AG08395 (cell line): ENCODE results near the gene RPS6KA2.
"Not testable (repeated sequence)": the region's sequence is repeated elsewhere in the genome, so short reads cannot be mapped to it uniquely, and the experiment has no call there.

Experiments used
- DNase-seq: peaks from one replicate; pipeline ENCODE4 v3.0.0; 2012; ENCODE audit warnings: mixed read lengths, low spot score

The RPS6KA2 gene

DNA sequence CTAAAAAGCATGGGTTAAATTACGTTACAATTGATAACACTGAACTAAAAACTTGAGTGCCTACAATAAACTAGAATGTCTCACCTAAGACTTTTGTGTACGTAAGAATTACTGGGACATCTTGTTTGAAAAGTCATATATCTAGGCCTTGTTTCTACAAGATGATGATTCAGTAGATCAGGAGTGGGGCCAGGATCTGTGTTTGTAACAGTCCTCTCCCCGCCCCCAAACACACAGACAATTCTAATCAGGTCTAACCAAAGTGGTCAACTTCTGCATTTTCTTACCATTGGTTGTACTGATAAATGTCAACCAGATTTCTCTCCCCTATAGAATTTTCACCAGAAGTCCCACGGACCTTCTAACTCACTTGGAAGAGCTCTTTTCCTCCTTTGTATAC, 97.5 kb downstream of the RPS6KA2 start:
- DNase-seq = no peak

DNA sequence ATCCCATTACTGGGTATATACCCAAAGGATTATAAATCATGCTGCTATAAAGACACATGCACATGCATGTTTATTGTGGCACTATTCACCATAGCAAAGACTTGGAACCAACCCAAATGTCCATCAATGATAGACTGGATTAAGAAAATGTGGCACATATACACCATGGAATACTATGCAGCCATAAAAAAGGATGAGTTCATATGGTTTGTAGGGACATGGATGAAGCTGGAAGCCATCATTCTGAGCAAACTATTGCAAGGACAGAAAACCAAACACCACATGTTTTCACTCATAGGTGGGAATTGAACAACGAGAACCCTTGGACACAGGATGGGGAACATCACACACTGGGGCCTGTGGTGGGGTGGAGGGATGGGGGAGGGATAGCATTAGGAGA, 98.0 kb downstream of the RPS6KA2 start:
- DNase-seq = not testable (repeated sequence)

DNA sequence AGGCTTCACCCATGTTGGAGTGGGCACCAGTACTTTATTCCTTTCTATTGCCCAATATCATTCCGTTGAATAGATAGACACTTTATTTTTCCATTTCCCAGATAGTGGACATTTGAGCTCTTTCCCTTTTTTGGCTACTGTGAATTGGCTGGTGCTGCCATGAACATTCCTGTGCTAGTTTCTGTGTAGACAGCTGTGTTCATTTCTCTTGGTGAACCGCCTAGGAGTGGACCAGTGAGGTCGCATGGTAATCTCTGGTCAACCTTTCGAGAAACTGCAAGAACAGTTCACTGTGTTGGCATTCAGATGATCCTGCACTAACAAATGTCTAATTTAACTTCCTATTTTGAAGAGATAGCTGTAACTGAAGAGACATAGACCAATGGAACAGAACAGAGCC, 99.2 kb downstream of the RPS6KA2 start:
- DNase-seq = no peak

DNA sequence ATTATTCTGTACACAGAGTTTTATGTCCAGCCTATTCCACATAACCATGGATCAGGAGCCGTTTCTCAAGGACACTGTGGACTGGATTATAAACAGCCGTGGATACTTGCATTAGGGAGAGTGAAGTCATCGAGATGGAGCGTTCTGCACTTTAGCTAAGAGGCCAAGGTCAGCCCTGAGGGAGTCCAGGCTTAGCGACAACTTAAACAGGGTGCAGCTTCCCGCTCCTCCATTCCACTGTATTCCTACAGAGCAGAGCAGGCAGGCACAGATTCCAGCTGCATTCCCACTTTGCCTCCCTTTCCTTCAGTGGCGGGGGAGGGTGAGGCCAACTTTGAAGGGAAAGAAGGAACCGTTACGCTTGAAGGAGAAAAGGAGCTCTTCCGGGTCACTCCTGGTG, 100.1 kb downstream of the RPS6KA2 start:
- no peak for DNase-seq

DNA sequence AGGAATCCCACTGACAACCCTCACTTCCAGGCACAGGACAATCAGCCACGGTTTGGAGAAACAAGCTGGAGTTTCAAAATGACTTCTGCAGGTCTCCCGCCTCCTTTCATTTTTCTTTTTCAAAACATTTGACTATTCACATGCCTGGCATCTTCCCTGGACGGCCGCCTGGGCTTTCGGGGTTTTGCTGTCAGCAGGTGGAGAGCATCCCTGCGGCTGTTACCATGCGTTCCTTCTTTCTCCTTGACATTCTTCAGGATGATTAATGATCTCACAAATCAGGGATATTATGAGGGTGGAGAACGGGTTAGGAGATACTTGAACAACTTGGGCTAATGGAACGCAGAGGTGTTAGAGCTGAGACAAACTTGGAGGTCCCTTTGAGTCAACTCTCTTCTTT, 101.5 kb downstream of the RPS6KA2 start:
- DNase-seq = no peak

DNA sequence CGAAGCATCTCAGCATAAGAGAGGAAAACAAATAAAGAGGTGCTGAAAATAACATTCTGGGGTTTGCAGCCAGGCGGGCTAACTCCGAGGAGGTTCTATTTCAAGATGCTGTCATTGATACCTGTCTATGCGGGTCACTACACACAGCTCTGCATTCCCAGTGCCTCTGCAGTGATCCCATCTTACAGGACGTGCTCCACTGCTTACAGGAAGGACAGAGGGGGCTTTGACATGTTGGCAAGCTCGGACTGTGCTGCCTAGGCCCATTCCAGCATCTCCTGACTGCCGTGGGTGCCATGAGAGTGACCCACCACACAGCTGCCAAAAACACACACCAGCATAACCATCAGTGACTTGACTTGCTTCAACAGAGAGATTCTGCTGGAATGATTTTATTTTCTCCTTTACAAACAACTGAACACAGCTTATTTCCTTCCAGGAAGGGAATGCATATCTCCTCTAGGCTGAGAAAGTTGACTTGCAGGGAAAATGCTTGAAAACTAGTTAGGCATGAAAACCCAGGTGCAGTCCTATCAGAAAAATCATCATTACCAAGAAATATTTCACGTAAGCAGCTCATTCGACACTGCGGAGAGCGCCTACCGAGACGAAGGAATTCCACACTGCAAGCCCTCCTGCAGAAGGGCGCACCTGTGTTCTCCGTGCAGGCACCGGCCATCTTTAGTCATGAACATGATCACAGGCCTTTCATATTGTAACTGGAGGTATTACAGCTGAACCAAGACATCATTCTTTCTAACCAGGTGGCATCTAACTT, 103.1 kb downstream of the RPS6KA2 start:
- no peak for DNase-seq

DNA sequence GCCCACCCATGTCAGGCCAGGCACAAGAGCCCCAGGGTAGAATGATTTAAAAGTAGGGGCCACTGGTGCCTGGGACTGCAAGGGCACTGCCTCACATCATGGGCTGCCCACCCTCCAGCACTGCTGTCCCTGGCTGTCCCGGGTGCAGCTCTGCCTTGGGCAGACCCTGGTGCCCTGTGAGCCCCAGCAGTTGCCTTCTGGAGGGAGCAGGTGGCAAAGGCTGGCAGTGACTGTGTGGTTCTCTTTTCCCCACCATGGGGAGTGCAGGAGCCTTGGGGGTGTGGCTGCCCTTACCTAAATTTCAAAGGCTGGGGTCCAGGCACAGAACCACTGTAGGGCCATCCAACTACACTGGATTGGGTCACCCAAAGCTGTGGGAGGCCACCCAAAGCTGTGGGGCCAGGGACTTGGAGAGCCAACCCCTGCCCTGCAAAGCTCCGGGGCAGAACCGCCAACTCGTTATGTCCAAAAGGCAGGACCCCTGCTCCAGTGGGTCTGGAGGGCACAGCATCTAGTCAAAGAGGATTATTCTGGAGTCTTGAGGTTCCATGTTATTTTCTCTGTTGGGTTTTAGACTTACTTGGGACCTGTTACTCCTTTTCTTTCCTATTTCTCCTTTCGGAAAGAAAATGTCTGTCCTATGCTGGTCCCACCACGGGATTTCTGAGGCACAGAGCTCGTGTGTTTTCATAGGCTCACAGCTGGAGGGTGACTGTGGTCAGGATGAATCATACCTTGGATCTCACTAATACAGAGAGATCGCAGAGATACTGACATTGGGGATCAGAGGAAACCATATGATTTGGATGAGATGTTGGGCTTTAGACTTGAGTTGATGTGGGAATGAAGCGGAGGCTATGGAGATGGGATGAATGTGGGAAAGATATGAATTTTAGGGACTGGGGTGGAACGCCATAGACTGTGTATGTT, 105.9 kb downstream of the RPS6KA2 start:
- no peak for DNase-seq

DNA sequence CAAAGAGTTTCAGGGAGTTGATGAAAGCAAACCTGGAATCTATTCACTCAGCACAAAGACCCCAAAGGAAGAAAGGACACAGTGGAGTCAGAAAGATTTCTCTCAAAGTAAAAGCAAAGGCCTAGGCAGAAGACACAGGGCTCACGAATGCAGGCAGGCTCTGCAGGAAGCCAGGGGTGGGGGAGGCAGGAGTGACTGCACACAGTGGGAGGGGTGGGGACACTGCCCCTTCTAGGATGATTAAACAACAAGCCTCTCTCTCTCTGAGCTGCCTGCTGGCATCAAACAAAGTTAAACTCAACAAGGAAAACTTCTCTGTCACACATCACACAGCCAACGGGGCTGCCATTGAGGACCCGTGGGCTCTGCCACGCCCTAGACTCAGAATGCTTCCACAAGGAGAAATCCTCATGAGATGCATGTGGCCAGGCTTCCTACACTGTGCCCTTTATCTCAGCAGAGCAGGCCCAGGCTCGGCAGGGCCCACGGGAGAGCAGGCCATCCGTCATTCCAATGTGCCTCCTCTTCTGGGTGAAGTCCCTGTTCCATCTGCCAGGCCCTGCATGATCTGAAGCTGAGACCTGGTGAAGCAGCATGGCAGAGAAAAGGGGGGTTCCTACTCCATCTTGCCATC, 110.7 kb downstream of the RPS6KA2 start:
- no peak for DNase-seq

DNA sequence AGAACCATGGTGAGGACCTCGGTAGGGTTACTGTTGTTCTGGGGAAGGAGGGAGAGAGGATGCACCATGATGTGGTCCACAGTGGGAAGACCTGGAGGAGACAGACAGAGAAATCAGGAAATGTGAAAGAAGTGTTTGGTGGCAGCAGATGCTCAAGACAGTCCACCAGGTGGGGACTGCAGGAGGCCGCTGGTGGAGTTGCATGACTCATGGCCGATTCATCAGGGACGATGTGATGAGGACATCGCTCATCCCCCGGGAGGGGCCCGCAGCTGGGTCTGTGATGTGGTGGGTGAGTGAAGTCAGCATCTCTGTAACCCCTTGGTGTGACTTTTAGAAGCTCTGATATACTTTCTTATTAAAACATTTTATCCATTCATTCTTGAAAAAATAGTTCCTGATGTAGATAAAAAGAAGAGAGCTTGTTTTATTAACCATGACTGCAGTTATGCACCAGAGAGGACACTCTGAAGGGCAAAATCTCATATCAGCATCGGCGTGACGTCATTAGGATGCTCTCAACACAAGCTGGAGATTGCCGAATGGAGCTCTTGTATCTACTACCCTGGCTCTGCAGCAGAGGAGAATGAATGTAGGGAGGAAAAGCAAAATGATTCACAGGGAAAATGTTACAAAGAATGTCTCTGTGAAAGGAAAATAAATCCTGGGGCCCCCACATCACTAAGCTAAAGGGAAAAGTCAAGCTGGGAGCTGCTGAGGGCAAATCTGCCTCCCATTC, 111.8 kb downstream of the RPS6KA2 start:
- peak; percentile 94 for DNase-seq

DNA sequence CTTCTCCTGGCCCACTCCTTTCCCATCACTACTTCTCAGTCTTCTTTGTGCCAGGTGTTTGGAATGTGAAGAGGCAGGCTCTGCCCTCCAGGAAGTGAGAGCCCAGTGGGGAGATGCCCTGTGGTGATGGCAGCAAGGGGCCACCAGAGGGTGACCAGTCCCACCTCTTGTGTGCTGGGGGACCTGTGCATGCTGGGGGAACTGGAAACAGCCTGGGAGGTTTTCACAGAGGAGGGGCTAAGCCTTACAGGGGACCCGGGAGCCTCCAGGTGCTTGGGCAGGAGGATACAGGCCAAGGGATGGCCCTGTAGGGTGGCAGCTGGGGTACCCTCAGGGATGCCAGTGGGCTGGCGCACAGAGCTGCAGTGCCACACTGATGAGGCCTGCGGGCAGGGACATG, 112.9 kb downstream of the RPS6KA2 start:
- DNase-seq = peak; percentile 13

DNA sequence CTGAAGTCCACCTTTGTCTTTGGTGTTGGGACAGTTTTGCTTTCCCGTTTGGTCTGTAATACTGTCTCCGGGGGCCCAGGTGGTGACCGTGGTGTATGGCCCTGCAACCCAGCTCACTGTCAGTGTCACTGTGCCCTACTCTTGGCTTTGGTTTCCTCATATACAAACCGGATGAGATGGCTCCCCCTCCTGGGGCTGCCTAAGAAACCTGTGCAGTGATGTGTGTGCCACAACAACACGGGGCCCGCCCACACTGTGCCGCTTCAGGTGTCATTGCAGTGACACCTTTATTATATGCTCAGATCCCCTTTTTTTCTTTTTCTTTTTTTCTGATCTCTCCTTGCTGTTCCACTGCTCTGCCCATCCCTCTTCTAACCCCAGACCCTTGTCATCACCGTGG, 114.5 kb downstream of the RPS6KA2 start:
- no peak for DNase-seq

DNA sequence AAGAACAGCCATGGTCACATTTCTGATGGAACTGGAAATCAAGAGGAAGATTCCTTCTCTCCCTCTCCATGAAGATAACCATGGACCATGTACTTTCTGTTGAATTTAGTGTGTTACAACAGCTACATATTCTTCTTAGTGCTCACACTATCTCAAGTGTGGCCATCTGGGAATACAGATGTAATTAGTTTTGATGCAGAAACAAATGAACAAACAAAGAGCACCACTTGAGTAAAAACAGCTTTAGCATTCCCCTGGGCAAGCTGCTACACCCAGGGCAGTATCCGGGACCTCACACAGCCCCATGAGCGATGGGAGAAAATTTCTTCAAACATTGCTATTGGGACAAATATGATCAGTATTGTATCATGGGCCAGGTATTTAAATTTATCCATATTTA, 115.7 kb downstream of the RPS6KA2 start:
- no peak for DNase-seq

DNA sequence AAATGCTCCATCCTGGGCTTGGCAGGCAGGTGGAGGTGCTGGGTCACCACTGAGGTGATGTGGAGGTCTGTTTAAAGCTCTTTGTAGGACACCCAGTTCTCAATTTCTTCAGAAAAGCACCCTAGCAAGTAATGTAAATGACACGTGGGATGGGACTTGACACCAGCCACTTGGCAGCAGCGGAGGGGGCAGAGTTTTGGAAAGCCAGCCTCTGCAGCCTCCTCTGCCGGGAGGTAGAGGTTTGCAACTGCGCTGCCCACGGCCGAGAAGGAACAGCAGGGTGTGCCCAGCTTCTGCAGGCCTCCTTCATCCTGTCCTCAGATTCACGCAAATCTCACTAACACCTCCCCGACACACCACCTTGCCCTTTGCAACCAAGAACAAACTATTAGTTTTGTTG, 117.9 kb downstream of the RPS6KA2 start:
- no peak for DNase-seq

DNA sequence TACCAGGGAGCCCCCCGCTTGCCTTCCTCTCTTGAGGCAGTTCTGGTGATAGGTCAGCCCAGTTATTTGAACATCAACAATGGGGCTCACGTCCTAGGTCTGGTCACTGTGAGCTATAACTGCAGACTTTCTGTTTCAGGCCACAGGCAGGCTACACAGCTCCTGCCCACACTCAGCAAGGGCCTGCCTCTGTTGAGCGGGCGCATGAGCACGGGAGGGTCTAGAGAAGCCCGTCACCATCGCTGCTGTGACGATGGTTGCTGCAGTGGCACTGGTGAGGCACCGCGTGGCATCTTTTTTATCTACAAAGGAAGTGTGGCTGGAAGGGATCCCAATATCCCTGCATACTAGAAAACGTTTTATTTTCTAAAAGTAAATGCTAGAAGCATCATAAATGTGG, 118.3 kb downstream of the RPS6KA2 start:
- DNase-seq = no peak

DNA sequence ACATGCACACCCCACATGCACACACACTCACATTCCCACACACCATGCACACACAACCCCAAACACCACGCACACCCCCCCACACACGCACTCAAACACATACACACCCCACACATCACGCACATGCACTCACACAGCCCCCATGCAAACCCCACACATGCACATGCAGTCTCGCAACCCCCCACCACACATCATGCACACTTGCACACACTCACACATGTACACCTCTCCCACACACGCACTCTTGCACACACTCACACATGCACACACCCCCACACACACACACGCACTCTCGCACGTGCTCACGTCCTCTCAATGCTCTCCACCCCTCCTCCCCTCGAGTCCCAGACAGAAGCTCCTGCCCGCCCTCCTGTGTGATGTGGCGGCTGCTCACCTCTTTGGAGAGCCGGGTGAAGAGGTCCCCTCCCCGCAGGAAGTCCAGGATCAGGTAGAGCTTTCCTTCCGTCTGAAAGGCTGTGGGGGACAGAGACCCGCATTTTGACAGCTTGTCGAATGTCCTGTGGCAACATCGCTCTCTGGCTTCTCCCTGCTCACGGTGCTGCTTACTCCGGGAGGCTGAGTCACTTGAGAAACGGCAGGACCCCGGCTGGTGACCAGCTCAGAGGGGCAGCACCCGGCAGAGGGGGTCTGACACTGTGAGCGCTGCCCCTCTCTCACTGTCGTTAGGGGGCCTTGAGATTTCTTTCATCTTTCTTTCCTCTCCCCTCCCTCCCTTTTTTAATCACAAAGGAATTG, 119.1 kb downstream of the RPS6KA2 start:
- no peak for DNase-seq

DNA sequence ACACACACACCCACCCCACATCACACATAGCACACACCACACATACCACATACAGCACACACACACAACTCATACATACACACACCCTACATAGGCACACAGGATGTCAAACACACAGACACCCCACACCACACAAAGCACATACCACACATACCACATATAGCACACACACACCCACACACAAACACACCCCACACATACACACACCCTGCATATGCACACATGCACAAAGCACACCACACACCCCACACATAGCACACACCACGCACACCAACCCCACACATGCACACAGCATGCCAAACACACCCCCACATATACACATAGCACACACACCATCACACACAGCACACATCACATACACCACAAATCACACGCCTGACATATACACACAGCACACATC, 119.7 kb downstream of the RPS6KA2 start:
- no peak for DNase-seq

DNA sequence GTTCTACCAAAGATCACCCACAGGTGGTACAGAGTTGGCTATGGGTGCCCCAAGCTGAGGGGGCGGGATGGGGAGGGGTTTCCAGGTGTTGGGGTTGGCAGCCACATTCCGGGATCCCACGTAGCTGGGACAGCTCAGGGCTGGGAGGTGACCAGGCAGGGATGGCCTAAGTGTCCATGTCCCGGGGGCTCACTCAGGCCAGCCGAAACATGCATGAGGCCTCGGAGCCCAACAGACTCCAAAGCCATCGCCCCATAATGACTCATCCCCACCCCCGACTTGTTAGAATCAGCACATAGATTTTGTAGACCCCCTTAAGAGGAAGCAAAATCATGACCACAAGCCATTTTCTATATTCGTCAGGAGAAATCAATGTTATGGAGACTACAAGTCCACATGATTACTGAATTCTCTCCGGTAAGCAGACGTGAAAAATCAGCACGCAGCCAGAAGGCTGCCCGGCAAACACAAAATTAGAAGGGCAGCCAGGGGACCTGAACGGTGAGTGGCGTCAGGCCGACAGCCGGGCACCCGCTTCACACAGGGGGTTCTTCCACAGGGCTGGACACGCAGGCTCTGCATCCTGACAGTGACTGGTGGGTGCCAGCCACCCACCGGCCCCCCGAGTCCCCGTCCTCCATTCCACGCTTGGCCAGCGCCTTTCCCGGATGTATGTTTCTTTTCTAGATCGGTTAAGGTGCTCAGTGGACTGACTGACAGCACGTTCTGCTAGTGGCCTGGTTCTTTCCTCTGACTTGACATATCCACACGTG, 121.7 kb downstream of the RPS6KA2 start:
- no peak for DNase-seq

DNA sequence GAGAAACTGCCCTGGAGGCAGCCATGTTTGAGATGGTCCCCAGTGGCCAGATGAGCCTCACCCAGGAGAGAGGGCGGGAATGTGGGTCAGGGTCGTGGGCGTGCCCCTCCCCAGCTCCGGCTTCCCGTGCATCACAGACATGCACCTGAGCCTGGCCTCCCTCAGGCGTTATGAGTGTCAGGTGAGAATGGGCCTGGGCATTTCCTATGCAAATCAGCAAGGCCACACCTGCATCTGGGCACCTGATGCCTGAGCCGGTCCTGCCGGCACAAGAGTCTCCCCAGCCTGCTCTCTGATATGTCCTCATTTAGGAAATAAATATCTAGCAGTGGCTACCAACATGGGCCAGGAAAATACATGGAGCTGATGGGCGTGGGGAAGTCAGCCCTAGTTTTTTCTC, 123.0 kb downstream of the RPS6KA2 start:
- DNase-seq = no peak

DNA sequence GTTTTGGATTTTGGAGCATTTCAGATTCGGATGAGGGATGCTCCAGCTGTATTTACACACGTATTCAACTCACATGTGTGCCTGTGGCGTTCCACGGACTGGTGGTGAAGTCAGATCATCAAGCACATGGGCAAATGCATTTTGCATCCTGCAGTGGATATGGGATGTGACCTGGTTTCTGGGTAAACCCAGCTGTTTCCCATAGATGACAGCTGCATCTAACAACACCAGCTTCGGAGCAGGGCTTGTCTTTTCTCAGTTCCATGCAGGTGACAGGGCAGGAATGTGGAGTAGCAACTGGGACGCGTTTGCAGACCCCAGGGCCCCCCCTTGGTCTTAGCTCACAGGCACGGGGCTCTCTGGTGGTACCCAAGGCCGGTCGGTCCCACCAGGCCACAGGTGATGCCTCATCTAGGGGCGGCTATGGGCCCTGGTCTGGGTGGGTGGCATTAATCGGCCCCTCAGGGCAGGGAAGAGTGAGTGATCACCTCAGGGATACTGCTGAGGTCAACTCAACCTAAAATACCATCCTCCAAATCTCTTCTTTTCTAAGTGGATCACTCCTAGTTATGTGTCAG, 123.8 kb downstream of the RPS6KA2 start:
- DNase-seq = no peak

DNA sequence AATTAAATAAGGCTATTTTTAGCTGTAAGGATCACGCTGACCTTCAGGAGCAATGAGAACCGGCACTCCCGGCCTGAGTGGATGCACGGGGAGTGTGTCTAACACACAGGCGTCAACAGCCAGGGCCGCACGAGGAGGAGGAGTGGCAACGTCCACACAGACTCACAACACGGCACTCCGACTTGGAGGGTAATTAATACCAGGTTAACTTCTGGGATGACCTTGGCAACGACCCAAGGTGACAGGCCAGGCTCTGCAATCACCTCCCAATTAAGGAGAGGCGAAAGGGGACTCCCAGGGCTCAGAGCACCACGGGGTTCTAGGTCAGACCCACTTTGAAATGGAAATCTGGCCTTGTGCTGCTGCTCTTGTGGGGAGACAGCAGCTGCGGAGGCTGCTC, 124.6 kb downstream of the RPS6KA2 start:
- no peak for DNase-seq
